GM23338 (cell line): ENCODE results near the gene CYSTM1. TPM values are rescaled to one million over a fixed set of nuclear protein-coding genes. Genes with fewer than 3 reads are reported as not detected.

Experiments used
- ATAC-seq: fragments of 200-7000 bp; cut with Tn5 transposase; 3 replicates; pipeline ENCODE4 v1.9.1; 2020
- DNase-seq: peaks from one replicate; pipeline ENCODE4 v3.0.0-alpha.2; 2015; ENCODE audit warnings: low spot score
- H2AFZ ChIP-seq: fragments of 200-600 bp; sonication (generic); 2 replicates; pipeline ENCODE4 v1.8.0; 2016; ENCODE audit warnings: antibody characterized with exemption, mild to moderate bottlenecking, moderate library complexity
- H3F3A ChIP-seq: fragments of 200-600 bp; sonication (generic); replicated peaks from 2 replicates; pipeline ENCODE4 v1.8.0; 2017; ENCODE audit warnings: antibody characterized with exemption, mixed run types, low read depth
- H3K27ac ChIP-seq: fragments of 200-600 bp; sonication (generic); 2 replicates; pipeline ENCODE4 v1.6.1; 2016; ENCODE audit warnings: low read depth
- H3K27me3 ChIP-seq: fragments of 200-600 bp; sonication (generic); 2 replicates; pipeline ENCODE4 v1.8.0; 2016; ENCODE audit warnings: mild to moderate bottlenecking, mixed run types, moderate library complexity; ENCODE audit not compliant: insufficient read depth
- H3K36me3 ChIP-seq: fragments of 200-600 bp; sonication (generic); 2 replicates; pipeline ENCODE4 v1.8.0; 2016; ENCODE audit warnings: mild to moderate bottlenecking; ENCODE audit not compliant: insufficient read depth
- H3K4me1 ChIP-seq: fragments of 200-600 bp; sonication (generic); 2 replicates; pipeline ENCODE4 v1.8.0; 2016; ENCODE audit warnings: mild to moderate bottlenecking, moderate library complexity; ENCODE audit not compliant: insufficient read depth
- H3K4me2 ChIP-seq: fragments of 200-600 bp; sonication (generic); 2 replicates; pipeline ENCODE4 v1.7.1; 2017; ENCODE audit warnings: mixed run types
- H3K4me3 ChIP-seq: fragments of 200-600 bp; sonication (generic); 2 replicates; pipeline ENCODE4 v1.6.1; 2016; ENCODE audit warnings: mixed run types
- H3K79me2 ChIP-seq: fragments of 200-600 bp; sonication (generic); replicated peaks from 2 replicates; pipeline ENCODE4 v1.8.0; 2017; ENCODE audit warnings: mild to moderate bottlenecking; ENCODE audit not compliant: insufficient read depth
- H3K9me2 ChIP-seq: fragments of 200-600 bp; sonication (generic); 2 replicates; pipeline ENCODE4 v1.8.0; 2017; ENCODE audit not compliant: insufficient read depth
- H4K20me1 ChIP-seq: fragments of 200-600 bp; sonication (generic); replicated peaks from 2 replicates; pipeline ENCODE4 v1.8.0; 2017; ENCODE audit warnings: mild to moderate bottlenecking; ENCODE audit not compliant: insufficient read depth
- H3K27ac Mint-ChIP-seq: 2 replicates; pipeline ENCODE4 v1.8.0; 2020; ENCODE audit warnings: inconsistent platforms, mild to moderate bottlenecking, moderate library complexity, mixed read lengths
- H3K27me3 Mint-ChIP-seq: 3 replicates; pipeline ENCODE4 v1.8.0; 2022; ENCODE audit warnings: low read depth, mild to moderate bottlenecking, moderate library complexity, mixed read lengths, inconsistent platforms; ENCODE audit not compliant: insufficient read depth, poor library complexity
- H3K36me3 Mint-ChIP-seq: 3 replicates; pipeline ENCODE4 v1.8.0; 2021; ENCODE audit warnings: low read depth, mild to moderate bottlenecking, inconsistent platforms, moderate library complexity, mixed read lengths
- H3K4me1 Mint-ChIP-seq: 3 replicates; pipeline ENCODE4 v1.8.0; 2020; ENCODE audit warnings: mild to moderate bottlenecking, inconsistent platforms, mixed read lengths
- H3K4me3 Mint-ChIP-seq: 3 replicates; pipeline ENCODE4 v1.8.0; 2021; ENCODE audit warnings: moderate library complexity, mild to moderate bottlenecking, inconsistent platforms, mixed read lengths
- H3K9me3 Mint-ChIP-seq: 3 replicates; pipeline ENCODE4 v1.8.0; 2020; ENCODE audit warnings: moderate library complexity, mild to moderate bottlenecking, inconsistent platforms, mixed read lengths
- CREB1 ChIP-seq: fragments of 250-450 bp; sonication (Bioruptor Pico); IDR thresholded peaks from 2 replicates; pipeline ENCODE4 v1.5.0; 2020; ENCODE audit warnings: low read depth, mild to moderate bottlenecking, moderate library complexity
- ETS1 ChIP-seq: IDR thresholded peaks from 2 replicates; pipeline ENCODE4 v1.6.1; 2016; ENCODE audit warnings: antibody characterized with exemption
- EZH2 ChIP-seq: fragments of 200-600 bp; sonication (generic); IDR thresholded peaks from one replicate; pipeline ENCODE4 v1.8.0; 2017; ENCODE audit warnings: antibody characterized with exemption, mild to moderate bottlenecking, low read depth; ENCODE audit not compliant: unreplicated experiment
- EZH2phosphoT487 ChIP-seq: fragments of 200-600 bp; sonication (generic); IDR thresholded peaks from one replicate; pipeline ENCODE4 v1.8.1; 2018; ENCODE audit warnings: antibody characterized with exemption; ENCODE audit not compliant: unreplicated experiment
- JUNB ChIP-seq: IDR thresholded peaks from one replicate; pipeline ENCODE4 v1.6.1; 2016; ENCODE audit warnings: antibody characterized with exemption; ENCODE audit not compliant: unreplicated experiment
- NANOG ChIP-seq: IDR thresholded peaks from 2 replicates; pipeline ENCODE4 v1.6.1; 2016; ENCODE audit warnings: antibody characterized with exemption, borderline replicate concordance
- POLR2AphosphoS5 ChIP-seq: IDR thresholded peaks from 2 replicates; pipeline ENCODE4 v1.6.1; 2016; ENCODE audit warnings: antibody characterized with exemption, low read depth
- REST ChIP-seq: IDR thresholded peaks from one replicate; pipeline ENCODE4 v1.6.1; 2018; ENCODE audit warnings: antibody characterized with exemption; ENCODE audit not compliant: unreplicated experiment
- STAT1 ChIP-seq: IDR thresholded peaks from one replicate; pipeline ENCODE4 v1.6.1; 2016; ENCODE audit warnings: antibody characterized with exemption; ENCODE audit not compliant: unreplicated experiment
- ZNF114 ChIP-seq: fragments of 250-450 bp; sonication (Bioruptor Pico); IDR thresholded peaks from 2 replicates; pipeline ENCODE4 v1.5.0; 2020; ENCODE audit warnings: mild to moderate bottlenecking, moderate library complexity
- polyA plus RNA-seq: library from polyadenylated mRNA; unstranded; fragments of >200 nt; fragmentation: Nextera tagmentation; extraction: Ambion mirVana; gene quantifications from 2 replicates; pipeline ENCODE4 v1.2.1, GENCODE V29; 2016
- total RNA-seq: library from RNA; depleted of rRNA; stranded (reverse); fragments of >200 nt; shearing (Covaris generic); gene quantifications from 2 replicates; pipeline ENCODE4 v1.2.3, GENCODE V29; 2014

The CYSTM1 gene
- total and polyA plus RNA-seq, 2 experiments from 2014 or later, result 14.4 to 46.0 TPM

- no peak for TF ChIP-seq JUNB
These were observed at the start of gene CYSTM1 (continued) for GRCh38 chr5:140174465-140175366.

- no peaks in the 10 kb centered on the region for H3K36me3 ChIP-seq
- H3K4me2 ChIP-seq, result no peak within 1 kb of the TSS
- H4K20me1 ChIP-seq, result no peaks in the 10 kb centered on the region
- H3K27me3 ChIP-seq, result peaks cover 8% of the 10 kb centered on the region; the same call in 1 of the 2 replicates
- no peak within 1 kb of the TSS for H3K4me3 ChIP-seq
- H3K4me1 ChIP-seq, result no peaks in the 10 kb centered on the region
- Mint-ChIP-seq H3K4me3 (no peak within 1 kb of the TSS), H3K27me3 (peaks cover 1% of the 10 kb centered on the region), H3K4me1 (0 out of 3 replicates have a peak, but pooled peaks cover 2% of the 10 kb centered on the region), H3K9me3 (no peaks in the 10 kb centered on the region), H3K27ac (no peak within 1 kb of the TSS), H3K36me3 (no peaks in the 10 kb centered on the region)
- no peak within 1 kb of the TSS for H2AFZ ChIP-seq
- no peak for TF ChIP-seq POLR2AphosphoS5
- no peak for TF ChIP-seq REST
- no peak for TF ChIP-seq ETS1
- no peak for TF ChIP-seq EZH2phosphoT487
- no peak for TF ChIP-seq CREB1 (CRISPR knock-in tag)
- H3K79me2 ChIP-seq, result no peaks in the 10 kb centered on the region
- ATAC-seq (no peak), DNase-seq (no peak)
- no peak within 1 kb of the TSS for H3K27ac ChIP-seq
- no peaks in the 10 kb centered on the region for H3K9me2 ChIP-seq
- no peaks in the 10 kb centered on the region for H3F3A ChIP-seq
These were observed 49.4 kb upstream of the CYSTM1 start, which contains the start of gene IGIP for GRCh38 chr5:140125637-140126036. TSS of gene IGIP (plus strand) at chr5:140125937. CDS start at chr5:140128477, 2,540 bp downstream.

- Histone ChIP-seq H2AFZ (no peak overlapping the region), H3K36me3 (no peaks in the 10 kb centered on the region), H4K20me1 (no peaks in the 10 kb centered on the region), H3K4me2 (no peak overlapping the region), H3K4me1 (peaks cover 4% of the 10 kb centered on the region), H3K27me3 (peaks cover 8% of the 10 kb centered on the region; the same call in 1 of the 2 replicates), H3K79me2 (no peaks in the 10 kb centered on the region), H3F3A (no peaks in the 10 kb centered on the region), H3K4me3 (no peak overlapping the region), H3K27ac (no peak overlapping the region), H3K9me2 (no peaks in the 10 kb centered on the region)
- Mint-ChIP-seq H3K27ac (no peak overlapping the region), H3K36me3 (no peaks in the 10 kb centered on the region), H3K4me1 (peaks cover 10% of the 10 kb centered on the region; the same call in 2 of the 3 replicates), H3K4me3 (no peak overlapping the region), H3K27me3 (peaks cover 1% of the 10 kb centered on the region), H3K9me3 (no peaks in the 10 kb centered on the region)
- ATAC-seq, result no peak
- no peak for DNase-seq
- no peak for TF ChIP-seq REST
- no peak for TF ChIP-seq NANOG
- TF ChIP-seq EZH2phosphoT487, result no peak
- TF ChIP-seq ZNF114 (CRISPR knock-in tag), result no peak
- TF ChIP-seq ETS1, result no peak
- no peak for TF ChIP-seq EZH2
- no peak for TF ChIP-seq STAT1
- no peak for TF ChIP-seq POLR2AphosphoS5
These were observed 48.5 kb upstream of the CYSTM1 start for GRCh38 chr5:140126315-140127012.
